ENCODE results near the gene CLIC4.
"Not testable (repeated sequence)": the region's sequence is repeated elsewhere in the genome, so short reads cannot be mapped to it uniquely, and the experiment has no call there.

The CLIC4 gene

GRCh38 chr1:24775916-24776315 lies 30.7 kb downstream of the CLIC4 start:
- no peak for DNase-seq

- no peak for DNase-seq
Measured at GRCh38 chr1:24776821-24777220, 31.6 kb downstream of the CLIC4 start.

GRCh38 chr1:24778141-24778540 lies 32.9 kb downstream of the CLIC4 start:
- no peak for DNase-seq

- not testable (repeated sequence) for DNase-seq
Measured at GRCh38 chr1:24779199-24779598, 34.0 kb downstream of the CLIC4 start.

GRCh38 chr1:24779689-24780464 lies 34.6 kb downstream of the CLIC4 start:
- DNase-seq: no peak

GRCh38 chr1:24780626-24781025 lies 35.4 kb downstream of the CLIC4 start:
- not testable (repeated sequence) for DNase-seq

- no peak for DNase-seq
Measured at GRCh38 chr1:24782689-24783088, 37.4 kb downstream of the CLIC4 start.

- no peak for DNase-seq
Measured at GRCh38 chr1:24783713-24784112, 38.5 kb downstream of the CLIC4 start.

GRCh38 chr1:24786191-24786590 lies 40.9 kb downstream of the CLIC4 start:
- DNase-seq: no peak

GRCh38 chr1:24790490-24790889 lies 45.2 kb downstream of the CLIC4 start:
- no peak for DNase-seq

- no peak for DNase-seq
Measured at GRCh38 chr1:24793447-24794129, 48.3 kb downstream of the CLIC4 start.

- not testable (repeated sequence) for DNase-seq
Measured at GRCh38 chr1:24794130-24794502, 48.9 kb downstream of the CLIC4 start.

GRCh38 chr1:24795236-24795635 lies 50.0 kb downstream of the CLIC4 start:
- DNase-seq: no peak

- DNase-seq: no peak
Measured at GRCh38 chr1:24796524-24796923, 51.3 kb downstream of the CLIC4 start.

GRCh38 chr1:24799242-24799641 lies 54.0 kb downstream of the CLIC4 start:
- not testable (repeated sequence) for DNase-seq

GRCh38 chr1:24801176-24801575 lies 55.9 kb downstream of the CLIC4 start:
- no peak for DNase-seq

GRCh38 chr1:24803220-24803619 lies 58.0 kb downstream of the CLIC4 start:
- no peak for DNase-seq

GRCh38 chr1:24803987-24804530 lies 58.8 kb downstream of the CLIC4 start:
- DNase-seq: no peak

GRCh38 chr1:24805534-24806301 lies 60.5 kb downstream of the CLIC4 start:
- no peak for DNase-seq

- no peak for DNase-seq
Measured at GRCh38 chr1:24806588-24806987, 61.3 kb downstream of the CLIC4 start.

- DNase-seq: not testable (repeated sequence)
Measured at GRCh38 chr1:24811494-24811893, 66.2 kb downstream of the CLIC4 start.

GRCh38 chr1:24820221-24820620 lies 75.0 kb downstream of the CLIC4 start:
- not testable (repeated sequence) for DNase-seq

- no peak for DNase-seq
Measured at GRCh38 chr1:24822887-24823286, 77.6 kb downstream of the CLIC4 start.

All from NCI-H2227 treated with DMSO at 0.1 percent for 48 hours (cell line).